ENCODE data around the gene PEAR1.

Gene PEAR1

GRCh38 chr1:156868341-156868740 lies 25.2 kb upstream of the PEAR1 start:
- TF ChIP-seq LEF1 (IDR thresholded peaks at IDR 0.05; ENCODE audit: borderline replicate concordance) (no peak), ZNF384 (IDR thresholded peaks at IDR 0.05) (no peak), ELF4 (IDR thresholded peaks at IDR 0.05) (no peak), SP1 (IDR thresholded peaks at IDR 0.05) (no peak), HDGF (IDR thresholded peaks at IDR 0.05; ENCODE audit: borderline replicate concordance) (no peak), L3MBTL2 (conservative IDR thresholded peaks at IDR 0.05) (no peak), SUZ12 (IDR thresholded peaks at IDR 0.05) (no peak), PKNOX1 (IDR thresholded peaks at IDR 0.05) (no peak)
- CTCF ChIA-PET = interaction anchor here (0.5 kb wide), 1 partner anchor 10 kb away, joined by 3 read pairs; no protein-coding TSS in a partner anchor
- POLR2A ChIA-PET = no interaction called here
- no peak for DNase-seq (ENCODE audit: extremely low spot score)

GRCh38 chr1:156869455-156869854 lies 24.1 kb upstream of the PEAR1 start:
- TF ChIP-seq HDGF (IDR thresholded peaks at IDR 0.05; ENCODE audit: borderline replicate concordance) = no peak
- TF ChIP-seq ELF4 (IDR thresholded peaks at IDR 0.05) = no peak
- no peak for TF ChIP-seq L3MBTL2 (conservative IDR thresholded peaks at IDR 0.05)
- no peak for TF ChIP-seq CTBP1 (IDR thresholded peaks at IDR 0.05; ENCODE audit: borderline replicate concordance)
- TF ChIP-seq SUZ12 (IDR thresholded peaks at IDR 0.05) = no peak
- TF ChIP-seq BHLHE40 (IDR thresholded peaks at IDR 0.05; ENCODE audit: borderline replicate concordance) = no peak
- TF ChIP-seq ZNF384 (IDR thresholded peaks at IDR 0.05) = no peak
- no peak for TF ChIP-seq TARDBP (IDR thresholded peaks at IDR 0.05)
- no peak for TF ChIP-seq LEF1 (IDR thresholded peaks at IDR 0.05; ENCODE audit: borderline replicate concordance)
- TF ChIP-seq NFRKB (IDR thresholded peaks at IDR 0.05) = no peak
- TF ChIP-seq FOXM1 (IDR thresholded peaks at IDR 0.05; ENCODE audit: borderline replicate concordance) = no peak
- POLR2A ChIA-PET = interaction anchor here (2.1 kb wide), 1 partner anchor 141 kb away, joined by 8 read pairs; the partner anchor contains the start of genes ISG20L2 and METTL25B
- DNase-seq (ENCODE audit: extremely low spot score) = no peak
- CTCF ChIA-PET = interaction anchor here (0.7 to 1.6 kb wide), 3 partner anchors 10 to 180 kb away, joined by 3 to 4 read pairs (median 4); no protein-coding TSS in a partner anchor

GRCh38 chr1:156873659-156874058 lies 19.9 kb upstream of the PEAR1 start:
- POLR2A ChIA-PET = interaction anchor here (1.4 kb wide), 1 partner anchor 13 kb away, joined by 4 read pairs; the partner anchor contains the start of gene NTRK1
- TF ChIP-seq BHLHE40 (IDR thresholded peaks at IDR 0.05; ENCODE audit: borderline replicate concordance) (no peak), TARDBP (IDR thresholded peaks at IDR 0.05) (no peak), NFRKB (IDR thresholded peaks at IDR 0.05) (no peak), FOXA1 (IDR thresholded peaks at IDR 0.05) (no peak), ARNT (IDR thresholded peaks at IDR 0.05) (no peak), L3MBTL2 (conservative IDR thresholded peaks at IDR 0.05) (no peak), PKNOX1 (IDR thresholded peaks at IDR 0.05) (no peak), FOXK2 (IDR thresholded peaks at IDR 0.05) (no peak), ZNF384 (IDR thresholded peaks at IDR 0.05) (no peak), FOXM1 (IDR thresholded peaks at IDR 0.05; ENCODE audit: borderline replicate concordance) (no peak), CTBP1 (IDR thresholded peaks at IDR 0.05; ENCODE audit: borderline replicate concordance) (no peak), LEF1 (IDR thresholded peaks at IDR 0.05; ENCODE audit: borderline replicate concordance) (no peak), SUZ12 (IDR thresholded peaks at IDR 0.05) (no peak), SP1 (IDR thresholded peaks at IDR 0.05) (no peak), HDGF (IDR thresholded peaks at IDR 0.05; ENCODE audit: borderline replicate concordance) (no peak), ELF4 (IDR thresholded peaks at IDR 0.05) (no peak)
- DNase-seq (ENCODE audit: extremely low spot score) = no peak
- CTCF ChIA-PET = interaction anchor here (1.2 kb wide), 1 partner anchor 184 kb away, joined by 3 read pairs; no protein-coding TSS in a partner anchor

- TF ChIP-seq BHLHE40 (IDR thresholded peaks at IDR 0.05; ENCODE audit: borderline replicate concordance) = no peak
- TF ChIP-seq TARDBP (IDR thresholded peaks at IDR 0.05) = no peak
- TF ChIP-seq NFRKB (IDR thresholded peaks at IDR 0.05) = no peak
- no peak for TF ChIP-seq PKNOX1 (IDR thresholded peaks at IDR 0.05)
- no peak for TF ChIP-seq ARNT (IDR thresholded peaks at IDR 0.05)
- no peak for TF ChIP-seq ELF4 (IDR thresholded peaks at IDR 0.05)
- no peak for TF ChIP-seq L3MBTL2 (conservative IDR thresholded peaks at IDR 0.05)
- no peak for TF ChIP-seq ZNF384 (IDR thresholded peaks at IDR 0.05)
- no peak for TF ChIP-seq CTBP1 (IDR thresholded peaks at IDR 0.05; ENCODE audit: borderline replicate concordance)
- TF ChIP-seq FOXK2 (IDR thresholded peaks at IDR 0.05) = no peak
- no peak for DNase-seq (ENCODE audit: extremely low spot score)
- POLR2A ChIA-PET = interaction anchor here (1.4 kb wide), 1 partner anchor 14 kb away, joined by 4 read pairs; the partner anchor contains the start of gene NTRK1
- CTCF ChIA-PET = interaction anchor here (0.8 to 1.2 kb wide), 2 partner anchors 15 to 184 kb away, joined by 3 read pairs; partner anchors contain the start of gene INSRR
These were observed 19.4 kb upstream of the PEAR1 start for GRCh38 chr1:156874142-156874541.

GRCh38 chr1:156874572-156875340 lies 18.8 kb upstream of the PEAR1 start:
- POLR2A ChIA-PET = no interaction called here
- CTCF ChIA-PET = interaction anchor here (0.8 kb wide), 1 partner anchor 15 kb away, joined by 3 read pairs; the partner anchor contains the start of gene INSRR
- TF ChIP-seq SP1 (IDR thresholded peaks at IDR 0.05) (no peak), ELF4 (IDR thresholded peaks at IDR 0.05) (no peak), FOXM1 (IDR thresholded peaks at IDR 0.05; ENCODE audit: borderline replicate concordance) (no peak), L3MBTL2 (conservative IDR thresholded peaks at IDR 0.05) (no peak), SUZ12 (IDR thresholded peaks at IDR 0.05) (no peak), FOXK2 (IDR thresholded peaks at IDR 0.05) (no peak), ZNF384 (IDR thresholded peaks at IDR 0.05) (no peak), ARNT (IDR thresholded peaks at IDR 0.05) (no peak), HDGF (IDR thresholded peaks at IDR 0.05; ENCODE audit: borderline replicate concordance) (no peak), PKNOX1 (IDR thresholded peaks at IDR 0.05) (no peak), LEF1 (IDR thresholded peaks at IDR 0.05; ENCODE audit: borderline replicate concordance) (no peak), CTBP1 (IDR thresholded peaks at IDR 0.05; ENCODE audit: borderline replicate concordance) (no peak), NFRKB (IDR thresholded peaks at IDR 0.05) (no peak), BHLHE40 (IDR thresholded peaks at IDR 0.05; ENCODE audit: borderline replicate concordance) (no peak)

More at GRCh38 chr1:156874572-156875340, 18.8 kb upstream of the PEAR1 start:
- no peak for DNase-seq (ENCODE audit: extremely low spot score)
